IMR-90 (cell line): Measurements from ENCODE around the gene RMDN3. TPM values are rescaled to one million over a fixed set of nuclear protein-coding genes. Genes with fewer than 3 reads are reported as not detected.

Experiments used
- ATAC-seq: fragments of 200-7000 bp; cut with Tn5 transposase; 2 replicates; pipeline ENCODE4 v1.9.1; 2020; ENCODE audit warnings: low read depth, mild to moderate bottlenecking, moderate library complexity
- BruUV-seq: library from RNA; stranded (reverse); fragments of 400-500 nt; replicated peaks from 2 replicates; lab custom pipeline; 2021; lab: Mats Ljungman, UMichigan
- CTCF ChIA-PET: fragments of 300-600 bp; formaldehyde crosslinking; extraction: SDS; loops from one replicate; lab custom pipeline; 2021; ENCODE audit warnings: antibody characterized with exemption; lab: Yijun Ruan, JAX
- POLR2A ChIA-PET: fragments of 300-600 bp; sonication (Branson Sonifier 250); formaldehyde crosslinking; loops from one replicate; lab custom pipeline; 2022; ENCODE audit warnings: antibody characterized with exemption; ENCODE audit not compliant: unreplicated experiment; lab: Charles Lee
- DNase-seq: peaks from one replicate; pipeline ENCODE4 v3.0.0; 2013
- H2AFZ ChIP-seq: replicated peaks from 2 replicates; pipeline ENCODE3; 2013; ENCODE audit warnings: low read length, mild to moderate bottlenecking; ENCODE audit not compliant: poor library complexity
- H2AK5ac ChIP-seq: 2 replicates; pipeline ENCODE4 v1.6.1; 2013; ENCODE audit warnings: low read depth, low read length, inconsistent platforms
- H2AK9ac ChIP-seq: replicated peaks from 2 replicates; pipeline ENCODE3; 2013; ENCODE audit warnings: mild to moderate bottlenecking, low read depth, low read length, moderate library complexity; ENCODE audit not compliant: poor library complexity
- H2BK120ac ChIP-seq: 2 replicates; pipeline ENCODE4 v1.6.1; 2013; ENCODE audit warnings: low read depth, low read length, inconsistent platforms
- H2BK15ac ChIP-seq: 3 replicates; pipeline ENCODE4 v1.6.1; 2013; ENCODE audit warnings: low read depth, low read length, inconsistent platforms
- H2BK20ac ChIP-seq: 2 replicates; pipeline ENCODE4 v1.6.1; 2013; ENCODE audit warnings: low read depth, mild to moderate bottlenecking, inconsistent platforms, low read length, moderate library complexity
- H2BK5ac ChIP-seq: 2 replicates; pipeline ENCODE4 v1.6.1; 2013; ENCODE audit warnings: mild to moderate bottlenecking, low read depth, low read length, inconsistent platforms; ENCODE audit not compliant: poor library complexity, severe bottlenecking
- H3K14ac ChIP-seq: replicated peaks from 2 replicates; pipeline ENCODE4 v1.6.1; 2013; ENCODE audit warnings: low read depth, low read length, inconsistent platforms
- H3K18ac ChIP-seq: 2 replicates; pipeline ENCODE4 v1.6.1; 2013; ENCODE audit warnings: low read depth, low read length, control low read depth
- H3K23ac ChIP-seq: 2 replicates; pipeline ENCODE4 v1.6.1; 2013; ENCODE audit warnings: low read depth, low read length, inconsistent platforms
- H3K27ac ChIP-seq: 2 replicates; pipeline ENCODE4 v1.5.1; 2013; ENCODE audit warnings: mild to moderate bottlenecking, control low read depth, low read length; ENCODE audit not compliant: insufficient read depth
- H3K27me3 ChIP-seq: 2 replicates; pipeline ENCODE4 v1.6.1; 2013; ENCODE audit warnings: low read length; ENCODE audit not compliant: control insufficient read depth, insufficient read depth
- H3K36me3 ChIP-seq: 2 replicates; pipeline ENCODE4 v1.6.1; 2013; ENCODE audit warnings: low read length, mixed read lengths; ENCODE audit not compliant: control insufficient read depth, insufficient read depth
- H3K4ac ChIP-seq: 2 replicates; pipeline ENCODE4 v1.6.1; 2013; ENCODE audit warnings: low read depth, low read length, inconsistent platforms
- H3K4me1 ChIP-seq: 2 replicates; pipeline ENCODE4 v1.6.1; 2013; ENCODE audit warnings: low read length, mixed read lengths; ENCODE audit not compliant: control insufficient read depth, insufficient read depth
- H3K4me2 ChIP-seq: 2 replicates; pipeline ENCODE4 v1.6.1; 2013; ENCODE audit warnings: low read depth, mild to moderate bottlenecking, control low read depth, low read length, moderate library complexity
- H3K4me3 ChIP-seq: 2 replicates; pipeline ENCODE4 v1.5.1; 2013; ENCODE audit warnings: low read depth, mild to moderate bottlenecking, control low read depth, low read length, moderate library complexity; ENCODE audit not compliant: insufficient read depth
- H3K56ac ChIP-seq: 2 replicates; pipeline ENCODE4 v1.6.1; 2013; ENCODE audit warnings: low read length, inconsistent platforms; ENCODE audit not compliant: insufficient read depth; ENCODE audit errors: extremely low read depth
- H3K79me1 ChIP-seq, 2 experiments: 2 replicates each; pipeline ENCODE4 v1.6.1; 2013; ENCODE audit warnings: low read length in 2 of 2, inconsistent platforms in 1 of 2, low read depth in 1 of 2
- H3K9ac ChIP-seq: 2 replicates; pipeline ENCODE4 v1.6.1; 2013; ENCODE audit warnings: low read depth, low read length, control low read depth
- H3K9me1 ChIP-seq: 2 replicates; pipeline ENCODE4 v1.6.1; 2013; ENCODE audit warnings: low read length, inconsistent platforms; ENCODE audit not compliant: insufficient read depth
- H3K9me3 ChIP-seq: 2 replicates; pipeline ENCODE4 v1.6.1; 2013; ENCODE audit warnings: low read length; ENCODE audit not compliant: control insufficient read depth, insufficient read depth
- H4K20me1 ChIP-seq: 2 replicates; pipeline ENCODE4 v1.6.1; 2013; ENCODE audit warnings: low read length, inconsistent platforms; ENCODE audit not compliant: insufficient read depth
- H4K5ac ChIP-seq: 2 replicates; pipeline ENCODE4 v1.6.1; 2013; ENCODE audit warnings: mild to moderate bottlenecking, low read depth, low read length, control low read depth
- H4K8ac ChIP-seq, 2 experiments: 2 replicates each; pipeline ENCODE4 v1.6.1; 2013; ENCODE audit warnings: low read depth in 2 of 2, low read length in 2 of 2, control low read depth in 1 of 2, inconsistent platforms in 1 of 2
- H4K91ac ChIP-seq: 2 replicates; pipeline ENCODE4 v1.6.1; 2013; ENCODE audit warnings: low read depth, low read length, inconsistent platforms; ENCODE audit not compliant: insufficient read depth
- BHLHE40 ChIP-seq: fragments of 150-350 bp; IDR thresholded peaks from 2 replicates; pipeline ENCODE4 v1.6.1; 2016; ENCODE audit warnings: mild to moderate bottlenecking, low read depth, low read length
- CHD1 ChIP-seq: IDR thresholded peaks from 2 replicates; pipeline ENCODE4 v1.6.1; 2012; ENCODE audit warnings: low read depth, low read length, improper control_type of control experiment
- CTCF ChIP-seq: conservative IDR thresholded peaks from 2 replicates; pipeline ENCODE4 v1.5.1; 2012; ENCODE audit warnings: mild to moderate bottlenecking, low read depth, low read length, improper control_type of control experiment
- FOS ChIP-seq: fragments of 150-350 bp; IDR thresholded peaks from 2 replicates; pipeline ENCODE4 v1.6.1; 2016; ENCODE audit warnings: low read depth, low read length
- MAFK ChIP-seq: IDR thresholded peaks from 2 replicates; pipeline ENCODE4 v1.6.1; 2012; ENCODE audit warnings: low read depth, low read length, improper control_type of control experiment
- MAZ ChIP-seq: IDR thresholded peaks from 2 replicates; pipeline ENCODE4 v1.6.1; 2012; ENCODE audit warnings: low read depth, mild to moderate bottlenecking, low read length, improper control_type of control experiment, moderate library complexity, borderline replicate concordance
- MXI1 ChIP-seq: IDR thresholded peaks from 2 replicates; pipeline ENCODE4 v1.6.1; 2012; ENCODE audit warnings: low read depth, mild to moderate bottlenecking, low read length, moderate library complexity, borderline replicate concordance
- NFE2L2 ChIP-seq: fragments of 150-350 bp; IDR thresholded peaks from 2 replicates; pipeline ENCODE4 v1.6.1; 2016; ENCODE audit warnings: low read depth, mild to moderate bottlenecking, low read length
- POLR2A ChIP-seq: IDR thresholded peaks from 2 replicates; pipeline ENCODE4 v1.6.1; 2012; ENCODE audit warnings: mild to moderate bottlenecking, low read depth, low read length
- RAD21 ChIP-seq: IDR thresholded peaks from 2 replicates; pipeline ENCODE4 v1.6.1; 2012; ENCODE audit warnings: low read length, improper control_type of control experiment
- RCOR1 ChIP-seq: IDR thresholded peaks from 2 replicates; pipeline ENCODE4 v1.6.1; 2012; ENCODE audit warnings: mild to moderate bottlenecking, low read length, improper control_type of control experiment; ENCODE audit not compliant: insufficient replicate concordance
- RFX5 ChIP-seq: IDR thresholded peaks from 2 replicates; pipeline ENCODE4 v1.8.0; 2012; ENCODE audit warnings: low read depth, mild to moderate bottlenecking, low read length, moderate library complexity
- SMC3 ChIP-seq: fragments of 150-350 bp; IDR thresholded peaks from 2 replicates; pipeline ENCODE4 v1.6.1; 2016; ENCODE audit warnings: low read depth, mild to moderate bottlenecking, antibody characterized with exemption, low read length, moderate library complexity
- USF2 ChIP-seq: fragments of 150-350 bp; IDR thresholded peaks from 2 replicates; pipeline ENCODE4 v1.6.1; 2017; ENCODE audit warnings: mild to moderate bottlenecking, antibody characterized with exemption, low read length, low read depth
- WGBS, 2 experiments: methylation state at CpG; one replicate each; pipeline versions ENCODE4 v1.1.5 to v1.1.7; 2013; ENCODE audit warnings: missing lambda C conversion rate in 2 of 2; ENCODE audit not compliant: insufficient read length in 1 of 2; ENCODE audit errors: extremely low coverage in 2 of 2; 5-methylcytosine and 5-hydroxymethylcytosine counted together
- dilution Hi-C: fragments of 300-500 bp; cut with HindIII; formaldehyde crosslinking; loops from one replicate; pipeline ENCODE4 v1.14.3; 2018; ENCODE audit warnings: low sequenced_read_pairs; ENCODE audit not compliant: unreplicated experiment
- in situ Hi-C: fragments of 300-500 bp; cut with MboI; formaldehyde crosslinking; loops from 3 replicates; pipeline ENCODE4 v1.14.3; 2019; ENCODE audit warnings: low sequenced_read_pairs, inconsistent platforms, mixed read lengths
- intact Hi-C: fragments of 100-400 bp; cut with micrococcal nuclease; formaldehyde crosslinking; loops from 2 replicates; pipeline ENCODE4 v1.10.0; 2022
- polyA plus RNA-seq, 3 experiments: library from polyadenylated mRNA; depleted of rRNA; stranded (reverse); fragments of >200 nt; gene quantifications; 2 replicates each; pipeline ENCODE4 v1.2.3, GENCODE V29; 2012; ENCODE audit warnings: low replicate concordance in 1 of 3
- total RNA-seq: library from RNA; depleted of rRNA; stranded (reverse); fragments of >200 nt; gene quantifications from 2 replicates; pipeline ENCODE4 v1.2.3, GENCODE V29; 2012

Gene RMDN3
- total and polyA plus RNA-seq, 2 of the 4 experiments (the other 2 are of a cell fraction), result 14.7 to 25.7 TPM

- H3K27me3 ChIP-seq, result no peaks in the 10 kb centered on the region
- no peak overlapping the region for H3K14ac ChIP-seq
- H3K4me1 ChIP-seq, result peaks cover 1% of the 10 kb centered on the region; the same call in 1 of the 2 replicates
- H2AK5ac ChIP-seq, result no peak overlapping the region
- H3K23ac ChIP-seq, result no peak overlapping the region
- no peak overlapping the region for H3K27ac ChIP-seq
- no peak overlapping the region for H3K4me3 ChIP-seq
- no peak for TF ChIP-seq MAFK
- no peak for TF ChIP-seq CHD1
- TF ChIP-seq POLR2A, result no peak
- no peak for TF ChIP-seq RFX5
- TF ChIP-seq MAZ, result no peak
- no peak for TF ChIP-seq BHLHE40
- no peak for TF ChIP-seq SMC3
- TF ChIP-seq USF2, result no peak
- no peak for TF ChIP-seq RCOR1
- no peak for TF ChIP-seq RAD21
- TF ChIP-seq FOS, result no peak
- no peak for TF ChIP-seq MXI1
- no peak for TF ChIP-seq CTCF
- no peak for TF ChIP-seq NFE2L2
- peaks cover 25% of the 10 kb centered on the region for H3K36me3 ChIP-seq
- H4K20me1 ChIP-seq, result no peaks in the 10 kb centered on the region
- H3K9me1 ChIP-seq, result no peaks in the 10 kb centered on the region
- H4K5ac ChIP-seq, result no peak overlapping the region
- intact Hi-C loops (no loop called here), dilution Hi-C loops (no loop called here), in situ Hi-C loops (no loop called here)
- WGBS, 2 experiments, result 100% methylated on average over 1 of the region's 12 CpGs; no CpG with 5 or more reads in 1 of the 2 experiments
- ATAC-seq (no peak), DNase-seq (no peak)
- no peak overlapping the region for H4K8ac ChIP-seq
- H2BK5ac ChIP-seq, result no peak overlapping the region
- CTCF ChIA-PET, result no interaction called here
- H3K18ac ChIP-seq, result no peak overlapping the region
- H2BK15ac ChIP-seq, result no peak overlapping the region
- peaks cover 6 to 41% of the 10 kb centered on the region in 2 experiments; a peak in 3 of 4 replicates for H3K79me1 ChIP-seq
- POLR2A ChIA-PET, result no interaction called here
- H2AFZ ChIP-seq, result no peak overlapping the region
- H3K56ac ChIP-seq, result no peak overlapping the region
- no peak overlapping the region for H3K4ac ChIP-seq
- BruUV-seq, result no TSS peak
- no peak overlapping the region for H2BK120ac ChIP-seq
- no peak overlapping the region for H3K9ac ChIP-seq
- H2AK9ac ChIP-seq, result no peak overlapping the region
- no peak overlapping the region for H4K91ac ChIP-seq
- H2BK20ac ChIP-seq, result no peak overlapping the region
- no peak overlapping the region for H3K4me2 ChIP-seq
- H3K9me3 ChIP-seq, result no peaks in the 10 kb centered on the region
Observed at GRCh38 chr15:40751745-40752144, 3.3 kb downstream of the RMDN3 start.
